Measurements from ENCODE around the gene CCL20. TPM values are rescaled to one million over a fixed set of nuclear protein-coding genes. Genes with fewer than 3 reads are reported as not detected.

The CCL20 gene
- total and polyA plus RNA-seq, 2 of the 13 experiments (the other 11 are each of a cell fraction or from before 2014, with no cell fraction given) = 223 to 903 TPM

DNA sequence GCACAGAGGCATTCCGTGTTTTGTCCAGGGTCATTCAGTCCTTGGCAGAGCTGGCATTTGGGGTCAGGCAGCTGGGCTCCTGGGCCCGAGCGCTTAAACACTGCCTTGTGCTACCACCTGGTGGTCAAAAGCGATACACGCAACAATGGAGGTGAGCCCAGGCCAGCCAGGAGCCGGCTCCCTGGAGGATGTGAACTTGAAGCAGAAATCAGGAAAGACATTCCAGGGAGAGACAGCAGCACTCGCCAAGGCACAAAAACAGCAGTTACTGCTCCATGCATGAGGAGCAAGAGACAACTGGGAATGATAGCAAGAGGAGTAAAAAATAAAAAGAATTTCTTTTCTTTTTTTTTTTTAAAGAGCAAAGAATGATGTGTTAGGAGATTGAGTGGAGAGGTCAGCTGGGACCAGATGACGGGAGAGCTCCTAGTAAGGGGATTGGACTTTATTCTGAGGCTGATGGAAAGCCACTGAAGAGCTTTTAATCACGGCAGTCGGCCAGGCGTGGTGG, 47.2 kb upstream of the CCL20 start (continued):
- TF ChIP-seq ZNF766 (CRISPR knock-in tag; IDR thresholded peaks at IDR 0.05; ENCODE audit: borderline replicate concordance) = 0 out of 2 replicates have a peak, but pooled peaks have one; percentile 31
- TF ChIP-seq ZBTB7B (CRISPR knock-in tag; IDR thresholded peaks at IDR 0.05) = peak; percentile 40; the same call in 1 of the 2 replicates
- no peak for TF ChIP-seq ZBTB20 (CRISPR knock-in tag; IDR thresholded peaks at IDR 0.05; ENCODE audit: borderline replicate concordance, low read depth)
- TF ChIP-seq, protein P1, sequence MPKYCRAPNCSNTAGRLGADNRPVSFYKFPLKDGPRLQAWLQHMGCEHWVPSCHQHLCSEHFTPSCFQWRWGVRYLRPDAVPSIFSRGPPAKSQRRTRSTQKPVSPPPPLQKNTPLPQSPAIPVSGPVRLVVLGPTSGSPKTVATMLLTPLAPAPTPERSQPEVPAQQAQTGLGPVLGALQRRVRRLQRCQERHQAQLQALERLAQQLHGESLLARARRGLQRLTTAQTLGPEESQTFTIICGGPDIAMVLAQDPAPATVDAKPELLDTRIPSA (CRISPR knock-in tag; IDR thresholded peaks at IDR 0.05; ENCODE audit: borderline replicate concordance) = no peak
- 0 out of 2 replicates have a peak, but pooled peaks have one; percentile 55 for TF ChIP-seq ZNF335 (CRISPR knock-in tag; IDR thresholded peaks at IDR 0.05)
- TF ChIP-seq RAD51 (IDR thresholded peaks at IDR 0.05; ENCODE audit: borderline replicate concordance) = no peak
- TF ChIP-seq, protein P2, sequence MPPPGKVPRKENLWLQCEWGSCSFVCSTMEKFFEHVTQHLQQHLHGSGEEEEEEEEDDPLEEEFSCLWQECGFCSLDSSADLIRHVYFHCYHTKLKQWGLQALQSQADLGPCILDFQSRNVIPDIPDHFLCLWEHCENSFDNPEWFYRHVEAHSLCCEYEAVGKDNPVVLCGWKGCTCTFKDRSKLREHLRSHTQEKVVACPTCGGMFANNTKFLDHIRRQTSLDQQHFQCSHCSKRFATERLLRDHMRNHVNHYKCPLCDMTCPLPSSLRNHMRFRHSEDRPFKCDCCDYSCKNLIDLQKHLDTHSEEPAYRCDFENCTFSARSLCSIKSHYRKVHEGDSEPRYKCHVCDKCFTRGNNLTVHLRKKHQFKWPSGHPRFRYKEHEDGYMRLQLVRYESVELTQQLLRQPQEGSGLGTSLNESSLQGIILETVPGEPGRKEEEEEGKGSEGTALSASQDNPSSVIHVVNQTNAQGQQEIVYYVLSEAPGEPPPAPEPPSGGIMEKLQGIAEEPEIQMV (CRISPR knock-in tag; IDR thresholded peaks at IDR 0.05; ENCODE audit: low read depth) = 0 out of 2 replicates have a peak, but pooled peaks have one; percentile 36
- TF ChIP-seq KMT2A (CRISPR knock-in tag; IDR thresholded peaks at IDR 0.05) = 0 out of 2 replicates have a peak, but pooled peaks have one; percentile 27
- TF ChIP-seq CHD2 (IDR thresholded peaks at IDR 0.05; ENCODE audit: low read depth, low read length) = no peak
- no peak for TF ChIP-seq ZFP82 (CRISPR knock-in tag; IDR thresholded peaks at IDR 0.05; ENCODE audit: borderline replicate concordance)
- TF ChIP-seq SMAD3 (CRISPR knock-in tag; IDR thresholded peaks at IDR 0.05) = peak; percentile 79; the same call in 1 of the 2 replicates
- TF ChIP-seq, protein P3, sequence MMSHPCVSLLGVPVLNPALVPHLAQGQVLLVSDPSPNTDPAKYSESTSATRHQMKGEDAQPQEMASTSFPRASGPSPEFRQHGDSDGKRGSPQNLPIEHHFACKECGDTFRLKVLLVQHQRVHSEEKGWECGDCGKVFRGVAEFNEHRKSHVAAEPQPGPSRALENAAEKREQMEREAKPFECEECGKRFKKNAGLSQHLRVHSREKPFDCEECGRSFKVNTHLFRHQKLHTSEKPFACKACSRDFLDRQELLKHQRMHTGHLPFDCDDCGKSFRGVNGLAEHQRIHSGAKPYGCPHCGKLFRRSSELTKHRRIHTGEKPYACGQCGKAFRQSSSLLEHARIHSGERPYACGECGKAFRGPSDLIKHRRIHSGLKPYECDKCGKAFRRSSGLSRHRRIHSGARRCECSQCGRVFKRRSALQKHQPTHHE (CRISPR knock-in tag; IDR thresholded peaks at IDR 0.05; ENCODE audit: borderline replicate concordance) = no peak
- peak; percentile 79; the same call in 1 of the 2 replicates for TF ChIP-seq DNMT1 (CRISPR knock-in tag; IDR thresholded peaks at IDR 0.05)
- TF ChIP-seq, protein P4, sequence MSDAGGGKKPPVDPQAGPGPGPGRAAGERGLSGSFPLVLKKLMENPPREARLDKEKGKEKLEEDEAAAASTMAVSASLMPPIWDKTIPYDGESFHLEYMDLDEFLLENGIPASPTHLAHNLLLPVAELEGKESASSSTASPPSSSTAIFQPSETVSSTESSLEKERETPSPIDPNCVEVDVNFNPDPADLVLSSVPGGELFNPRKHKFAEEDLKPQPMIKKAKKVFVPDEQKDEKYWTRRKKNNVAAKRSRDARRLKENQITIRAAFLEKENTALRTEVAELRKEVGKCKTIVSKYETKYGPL (CRISPR knock-in tag; IDR thresholded peaks at IDR 0.05) = no peak
- TF ChIP-seq ZBED4 (CRISPR knock-in tag; IDR thresholded peaks at IDR 0.05; ENCODE audit: borderline replicate concordance) = no peak
- no peak for TF ChIP-seq TMF1 (CRISPR knock-in tag; IDR thresholded peaks at IDR 0.05; ENCODE audit: low read depth)
